Measurements from ENCODE around the gene CERS1. TPM values are rescaled to one million over a fixed set of nuclear protein-coding genes. Genes with fewer than 3 reads are reported as not detected.

The CERS1 gene
- total and polyA plus RNA-seq, 10 of the 15 experiments (the other 5 are each of a cell fraction or from before 2014, with no cell fraction given) = 0.19 TPM; not detected in 9

DNA sequence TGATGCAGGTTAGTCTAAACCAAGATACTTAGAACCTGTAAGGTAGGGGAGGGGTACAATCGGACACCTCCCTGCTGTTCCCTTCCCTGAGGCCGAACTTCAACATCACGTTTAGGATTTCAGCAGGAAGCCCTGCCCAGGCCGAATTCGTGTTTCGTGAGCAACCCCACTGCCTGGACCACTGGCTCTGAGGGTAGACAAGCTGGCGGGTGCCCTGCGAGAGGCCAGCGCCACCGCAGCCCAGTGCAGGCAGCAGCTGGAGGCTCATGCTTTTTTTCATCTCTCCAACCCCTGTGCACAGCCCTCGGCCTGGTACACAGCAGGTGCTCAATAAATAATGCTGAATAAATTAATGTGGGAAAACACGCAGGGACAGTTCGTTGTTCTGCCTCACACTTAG, 37.3 kb upstream of the CERS1 start:
- FAIRE-seq (no peak), ATAC-seq (no peak), DNase-seq (ENCODE audit: low read depth, low spot score) (no peak)
- Histone ChIP-seq H3K4me1 (ENCODE audit: control insufficient read depth, insufficient read depth, low read length) (no peaks in the 10 kb centered on the region), H3K79me2 (ENCODE audit: control insufficient read depth, insufficient read depth, low read length) (no peaks in the 10 kb centered on the region), H3K9me3 (replicated peaks; ENCODE audit: control insufficient read depth, insufficient read depth, low read length) (no peaks in the 10 kb centered on the region), H3K4me3 (no peak overlapping the region), H4K20me1 (ENCODE audit: control insufficient read depth, insufficient read depth) (no peaks in the 10 kb centered on the region), H2AFZ (ENCODE audit: control insufficient read depth, low read depth, low read length) (no peak overlapping the region), H3K27ac (ENCODE audit: control insufficient read depth, insufficient read depth) (no peak overlapping the region), H3K36me3 (ENCODE audit: control insufficient read depth in 2 of 2, insufficient read depth in 2 of 2, low read length in 1 of 2) (peaks cover 0 to under 1% of the 10 kb centered on the region in 2 experiments; a peak in 1 of 4 replicates), H3K9ac (ENCODE audit: control insufficient read depth, insufficient read depth, low read length) (no peak overlapping the region), H3K4me2 (ENCODE audit: control insufficient read depth, insufficient read depth) (no peak overlapping the region), H3K27me3 (replicated peaks in 1 of 2; ENCODE audit: control insufficient read depth in 2 of 2, insufficient read depth in 2 of 2, low read length in 1 of 2) (no peaks in the 10 kb centered on the region)
- intact Hi-C loops (cut with micrococcal nuclease; ENCODE audit: unreplicated experiment) = no loop called here
- BruUV-seq (replicated peaks) = no TSS peak
- 53% methylated on average over 13 of the region's 13 CpGs for WGBS (ENCODE audit: insufficient coverage, insufficient replicate concordance, low lambda C conversion rate, missing lambda C conversion rate)
- RAD21 ChIA-PET (ENCODE audit: unreplicated experiment) = no interaction called here
- SMC1A ChIA-PET (ENCODE audit: uncharacterized antibody, unreplicated experiment) = no interaction called here
- in situ Hi-C loops (cut with MboI) = no loop called here
- POLR2A ChIA-PET = no interaction called here
- CTCF ChIA-PET = no interaction called here
- TF ChIP-seq NFYB (IDR thresholded peaks at IDR 0.05; ENCODE audit: insufficient read depth, low read depth, low read length) (no peak), RAD51 (IDR thresholded peaks at IDR 0.05) (no peak), ZBTB40 (IDR thresholded peaks at IDR 0.05; ENCODE audit: borderline replicate concordance) (no peak), PBX3 (IDR thresholded peaks at IDR 0.05; ENCODE audit: insufficient replicate concordance, low read depth, low read length) (no peak), ZNF207 (IDR thresholded peaks at IDR 0.05; ENCODE audit: borderline replicate concordance) (no peak), E4F1 (IDR thresholded peaks at IDR 0.05; ENCODE audit: borderline replicate concordance, partially characterized antibody) (no peak), MYC (IDR thresholded peaks at IDR 0.05; ENCODE audit: insufficient read depth, insufficient read length, insufficient replicate concordance, low read length, severe bottlenecking) (no peak), MXI1 (IDR thresholded peaks at IDR 0.05; ENCODE audit: low read depth, low read length) (no peak), SKIL (IDR thresholded peaks at IDR 0.05; ENCODE audit: low read depth, poor library complexity, severe bottlenecking) (no peak), RBBP5 (conservative IDR thresholded peaks at IDR 0.05) (no peak), FOXM1 (IDR thresholded peaks at IDR 0.05; ENCODE audit: low read depth, low read length) (no peak), POU2F2 (IDR thresholded peaks at IDR 0.05; ENCODE audit: borderline replicate concordance, low read depth, low read length) (no peak), HDAC6 (IDR thresholded peaks at IDR 0.05; ENCODE audit: unreplicated experiment) (no peak)
